Measurements from ENCODE around the gene ZNF655.

ZNF655 gene

GRCh38 chr7:99615989-99616358 lies 57.5 kb downstream of the ZNF655 start:
- no peak for DNase-seq

- DNase-seq: peak; percentile 92
These were observed 58.1 kb downstream of the ZNF655 start, which contains the start of gene ZSCAN25 for GRCh38 chr7:99616359-99617191. Gene ZSCAN25 (plus strand): TSS chr7:99616946. CDS start chr7:99619607, 2,661 bp downstream.

GRCh38 chr7:99617192-99617781 lies 58.8 kb downstream of the ZNF655 start:
- no peak for DNase-seq

DNA sequence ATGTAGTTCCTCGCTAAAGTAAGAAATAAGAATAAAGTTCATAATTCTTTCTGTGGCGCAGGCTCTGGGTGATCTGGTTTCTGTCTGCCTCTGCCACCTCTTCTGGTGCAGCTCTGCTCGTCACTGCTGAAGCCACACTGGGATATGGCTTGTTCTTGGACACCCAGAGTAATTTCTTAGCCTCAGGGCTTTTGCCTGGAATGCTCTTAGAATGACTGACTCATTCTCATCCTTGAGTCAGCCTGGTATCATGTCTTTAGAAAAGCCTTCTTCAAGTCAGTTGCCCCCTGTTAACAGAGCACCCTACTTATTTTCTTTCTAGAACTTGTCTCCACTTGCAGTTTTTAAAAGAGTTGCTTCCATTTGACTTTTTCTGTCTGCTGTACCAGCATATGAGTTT lies 60.3 kb downstream of the ZNF655 start:
- DNase-seq: no peak

DNA sequence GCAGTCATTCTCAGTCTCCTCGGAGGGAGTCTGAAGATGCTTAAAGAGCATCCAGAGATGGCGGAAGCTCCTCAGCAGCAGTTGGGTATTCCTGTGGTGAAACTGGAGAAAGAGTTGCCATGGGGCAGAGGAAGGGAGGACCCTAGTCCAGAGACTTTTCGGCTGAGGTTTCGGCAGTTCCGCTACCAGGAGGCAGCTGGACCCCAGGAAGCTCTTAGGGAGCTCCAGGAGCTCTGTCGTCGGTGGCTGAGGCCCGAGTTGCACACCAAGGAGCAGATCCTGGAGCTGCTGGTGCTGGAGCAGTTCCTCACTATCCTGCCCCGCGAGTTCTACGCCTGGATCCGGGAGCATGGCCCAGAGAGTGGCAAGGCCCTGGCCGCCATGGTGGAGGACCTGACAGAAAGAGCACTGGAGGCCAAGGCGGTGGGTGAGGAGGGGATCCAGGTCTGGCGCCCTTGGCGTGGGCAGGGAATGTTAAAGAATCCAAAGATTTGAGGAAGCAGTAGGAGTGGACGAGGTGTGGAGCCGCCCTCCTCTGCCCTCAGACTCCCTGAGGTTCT lies 61.2 kb downstream of the ZNF655 start:
- DNase-seq: no peak

GRCh38 chr7:99621271-99621670 lies 62.8 kb downstream of the ZNF655 start:
- no peak for DNase-seq

- no peak for DNase-seq
These were observed 64.2 kb downstream of the ZNF655 start for GRCh38 chr7:99622596-99622995.

GRCh38 chr7:99623091-99623693 lies 64.8 kb downstream of the ZNF655 start:
- no peak for DNase-seq

DNA sequence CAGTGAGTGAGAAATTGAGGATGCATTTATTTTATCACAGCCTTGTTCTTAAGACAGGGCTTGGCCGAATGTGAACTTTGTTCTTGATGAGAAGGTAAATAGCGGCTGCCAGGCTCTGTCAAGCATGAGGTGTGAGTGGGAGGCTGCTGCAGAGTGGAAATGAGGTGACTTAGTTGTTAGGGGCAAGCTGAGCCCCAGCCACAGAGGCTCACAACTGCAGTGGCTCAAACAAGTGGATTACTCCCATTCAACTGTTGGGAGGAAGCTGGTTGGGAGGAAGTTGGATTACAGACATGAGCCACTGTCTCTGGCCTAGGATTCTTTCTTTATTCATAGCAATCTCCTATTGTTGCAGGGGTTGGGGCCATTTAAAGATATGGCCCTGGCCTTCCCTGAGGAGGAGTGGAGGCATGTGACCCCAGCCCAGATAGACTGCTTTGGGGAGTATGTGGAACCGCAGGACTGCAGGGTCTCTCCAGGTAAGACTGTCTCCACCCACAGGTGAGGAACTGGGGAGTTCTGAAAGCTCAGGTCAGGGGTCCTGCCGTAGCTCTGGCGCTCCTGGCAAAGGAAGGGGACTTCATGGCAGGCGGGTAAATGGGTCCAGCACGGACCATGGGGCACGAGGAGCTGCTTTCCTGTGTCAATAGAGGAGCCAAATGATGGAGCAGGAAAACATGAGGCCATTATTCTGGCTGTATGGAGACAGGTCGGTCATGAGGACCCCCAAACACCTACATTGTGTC lies 65.4 kb downstream of the ZNF655 start:
- no peak for DNase-seq

GRCh38 chr7:99624484-99624883 lies 66.0 kb downstream of the ZNF655 start:
- no peak for DNase-seq

DNA sequence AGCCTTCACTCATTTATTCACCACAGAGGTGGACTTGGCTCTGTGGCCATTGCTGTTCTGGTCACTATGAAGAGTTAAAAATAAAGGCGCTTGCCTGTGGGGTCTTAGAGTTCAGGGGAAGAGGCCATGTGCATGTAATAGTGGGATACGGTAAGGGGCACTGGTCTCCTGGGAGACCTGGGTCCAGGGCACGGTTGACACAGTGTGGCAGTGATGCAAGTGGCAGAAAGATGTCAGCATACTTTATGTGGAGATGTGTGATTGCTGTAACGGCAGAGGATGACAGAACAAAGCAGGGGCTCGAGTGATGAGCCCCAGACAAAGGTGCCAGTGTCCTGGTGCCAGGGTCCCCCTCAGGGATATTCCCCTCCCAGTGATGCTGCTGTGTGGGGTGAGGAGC lies 66.9 kb downstream of the ZNF655 start:
- no peak for DNase-seq

GRCh38 chr7:99625961-99626360 lies 67.5 kb downstream of the ZNF655 start:
- no peak for DNase-seq

All from COR-L47 (cell line).